Measurements from ENCODE around the gene STAB1.

Gene STAB1

GRCh38 chr3:52494886-52495495 is at the start of gene STAB1:
Gene STAB1, plus strand, starts transcription at chr3:52495338. Its CDS starts 76 bp downstream, at chr3:52495414.
- DNase-seq (ENCODE audit: low read depth in 2 of 2) = no peak

- DNase-seq (ENCODE audit: low read depth in 2 of 2) = no peak
These were observed 49.1 kb upstream of the STAB1 start for GRCh38 chr3:52446042-52446441.

- peak; percentile 50 to 56 for DNase-seq (ENCODE audit: low read depth in 2 of 2)
These were observed 48.3 kb upstream of the STAB1 start for GRCh38 chr3:52446631-52447511.

GRCh38 chr3:52447512-52448355 is 47.4 kb upstream of the STAB1 start:
- no peak for DNase-seq (ENCODE audit: low read depth in 2 of 2)

- no peak for DNase-seq (ENCODE audit: low read depth in 2 of 2)
These were observed 44.5 kb upstream of the STAB1 start for GRCh38 chr3:52450489-52451236.

- DNase-seq (ENCODE audit: low read depth in 2 of 2) = no peak
These were observed 43.7 kb upstream of the STAB1 start for GRCh38 chr3:52451237-52452083.

GRCh38 chr3:52452126-52452525 is 43.0 kb upstream of the STAB1 start:
- DNase-seq (ENCODE audit: low read depth in 2 of 2) = no peak

GRCh38 chr3:52452570-52453221 is 42.4 kb upstream of the STAB1 start:
- DNase-seq (ENCODE audit: low read depth in 2 of 2) = no peak

GRCh38 chr3:52453496-52454249 is 41.5 kb upstream of the STAB1 start, which contains the start of gene TNNC1:
Gene TNNC1, minus strand, starts transcription at chr3:52454041. Its CDS starts 26 bp downstream, at chr3:52454015.
- no peak for DNase-seq (ENCODE audit: low read depth in 2 of 2)

GRCh38 chr3:52454250-52454937 is 40.7 kb upstream of the STAB1 start:
- DNase-seq (ENCODE audit: low read depth in 2 of 2) = no peak

- no peak for DNase-seq (ENCODE audit: low read depth in 2 of 2)
These were observed 40.2 kb upstream of the STAB1 start for GRCh38 chr3:52454938-52455282.

GRCh38 chr3:52455283-52456168 is 39.6 kb upstream of the STAB1 start, which contains the start of gene NISCH:
Gene NISCH, plus strand, starts transcription at chr3:52455604. Its CDS starts 38 bp downstream, at chr3:52455642.
- peak; percentile 93 to 98 for DNase-seq (ENCODE audit: low read depth in 2 of 2)

GRCh38 chr3:52456169-52456799 is 38.9 kb upstream of the STAB1 start:
- no peak for DNase-seq (ENCODE audit: low read depth in 2 of 2)

GRCh38 chr3:52456800-52457183 is 38.3 kb upstream of the STAB1 start:
- no peak for DNase-seq (ENCODE audit: low read depth in 2 of 2)

- no peak for DNase-seq (ENCODE audit: low read depth in 2 of 2)
These were observed 36.9 kb upstream of the STAB1 start for GRCh38 chr3:52458031-52458760.

- DNase-seq (ENCODE audit: low read depth in 2 of 2) = no peak
These were observed 36.2 kb upstream of the STAB1 start for GRCh38 chr3:52458770-52459545.
